ENCODE data around the gene DUSP15. TPM values are rescaled to one million over a fixed set of nuclear protein-coding genes. Genes with fewer than 3 reads are reported as not detected.
"Not testable (repeated sequence)": the region's sequence is repeated elsewhere in the genome, so short reads cannot be mapped to it uniquely, and the experiment has no call there.

Gene DUSP15
- polyA plus RNA-seq, 1 donor (not counting 4 experiments of a cell fraction or from before 2014, with no cell fraction given) = not detected

GRCh38 chr20:31829731-31830130 lies 40.6 kb downstream of the DUSP15 start:
- Histone ChIP-seq H3K4me3 (ENCODE audit: control insufficient read depth in 2 of 3, extremely low read depth in 1 of 3, insufficient read depth in 2 of 3, low read depth in 1 of 3, low read length in 3 of 3) (no peak overlapping the region), H3K4me2 (ENCODE audit: control insufficient read depth, extremely low read depth, insufficient read depth, low read depth, low read length) (no peak overlapping the region), H2AFZ (ENCODE audit: control insufficient read depth, low read length) (no peak overlapping the region), H3K27ac (ENCODE audit: control insufficient read depth, insufficient read depth, low read length) (no peak overlapping the region), H3K9ac (ENCODE audit: control insufficient read depth, extremely low read depth, insufficient read depth, low read length) (no peak overlapping the region), H3K27me3 (ENCODE audit: control insufficient read depth, extremely low read depth, insufficient read depth, low read length) (peaks cover 9% of the 10 kb centered on the region), H3K36me3 (ENCODE audit: control insufficient read depth in 2 of 2, extremely low read depth in 1 of 2, insufficient read depth in 2 of 2, low read length in 2 of 2) (no peaks in the 10 kb centered on the region), H3K9me3 (ENCODE audit: control insufficient read depth, low read depth, low read length) (no peaks in the 10 kb centered on the region), H3K79me2 (ENCODE audit: control insufficient read depth, insufficient read depth, low read length) (no peaks in the 10 kb centered on the region), H3K9me1 (ENCODE audit: control insufficient read depth, extremely low read depth, insufficient read depth, low read length) (no peaks in the 10 kb centered on the region), H3K4me1 (ENCODE audit: control insufficient read depth, extremely low read depth, insufficient read depth, low read length) (no peaks in the 10 kb centered on the region), H4K20me1 (ENCODE audit: control insufficient read depth, extremely low read depth, insufficient read depth, low read length) (no peaks in the 10 kb centered on the region)
- DNase-seq (ENCODE audit: low read depth, low spot score) (no peak), FAIRE-seq (no peak)
- TF ChIP-seq CTCF (optimal IDR thresholded peaks at IDR 0.05 in 1 of 3, IDR thresholded peaks at IDR 0.05 in 1 of 3, conservative IDR thresholded peaks at IDR 0.05 in 1 of 3; ENCODE audit: extremely low read depth in 1 of 3, insufficient read depth in 2 of 3, low read length in 3 of 3) (no peak), EZH2 (IDR thresholded peaks at IDR 0.05; ENCODE audit: low read length) (no peak)
- dilution Hi-C loops (cut with MboI; ENCODE audit: extremely low pct_ligation_motif_present, low sequenced_read_pairs) = no loop called here

GRCh38 chr20:31828016-31828415 lies 42.3 kb downstream of the DUSP15 start:
- H3K79me2 ChIP-seq (ENCODE audit: control insufficient read depth, insufficient read depth, low read length); H3K9ac ChIP-seq (ENCODE audit: control insufficient read depth, extremely low read depth, insufficient read depth, low read length); H3K9me3 ChIP-seq (ENCODE audit: control insufficient read depth, low read depth, low read length); DNase-seq (ENCODE audit: low read depth, low spot score); H3K27me3 ChIP-seq (ENCODE audit: control insufficient read depth, extremely low read depth, insufficient read depth, low read length); H3K4me1 ChIP-seq (ENCODE audit: control insufficient read depth, extremely low read depth, insufficient read depth, low read length); H4K20me1 ChIP-seq (ENCODE audit: control insufficient read depth, extremely low read depth, insufficient read depth, low read length); H3K4me3 ChIP-seq (ENCODE audit: control insufficient read depth in 2 of 3, extremely low read depth in 1 of 3, insufficient read depth in 2 of 3, low read depth in 1 of 3, low read length in 3 of 3); H3K9me1 ChIP-seq (ENCODE audit: control insufficient read depth, extremely low read depth, insufficient read depth, low read length); H3K27ac ChIP-seq (ENCODE audit: control insufficient read depth, insufficient read depth, low read length); dilution Hi-C loops (cut with MboI; ENCODE audit: extremely low pct_ligation_motif_present, low sequenced_read_pairs); H3K36me3 ChIP-seq (ENCODE audit: control insufficient read depth in 2 of 2, extremely low read depth in 1 of 2, insufficient read depth in 2 of 2, low read length in 2 of 2); H3K4me2 ChIP-seq (ENCODE audit: control insufficient read depth, extremely low read depth, insufficient read depth, low read depth, low read length); FAIRE-seq; H2AFZ ChIP-seq (ENCODE audit: control insufficient read depth, low read length): not testable (repeated sequence)

- Histone ChIP-seq H3K27ac (ENCODE audit: control insufficient read depth, insufficient read depth, low read length) (no peak overlapping the region), H3K9me3 (ENCODE audit: control insufficient read depth, low read depth, low read length) (no peaks in the 10 kb centered on the region), H3K4me2 (ENCODE audit: control insufficient read depth, extremely low read depth, insufficient read depth, low read depth, low read length) (no peak overlapping the region), H3K4me3 (ENCODE audit: control insufficient read depth in 2 of 3, extremely low read depth in 1 of 3, insufficient read depth in 2 of 3, low read depth in 1 of 3, low read length in 3 of 3) (no peak overlapping the region), H3K4me1 (ENCODE audit: control insufficient read depth, extremely low read depth, insufficient read depth, low read length) (no peaks in the 10 kb centered on the region), H3K9ac (ENCODE audit: control insufficient read depth, extremely low read depth, insufficient read depth, low read length) (no peak overlapping the region), H2AFZ (ENCODE audit: control insufficient read depth, low read length) (no peak overlapping the region), H3K36me3 (ENCODE audit: control insufficient read depth in 2 of 2, extremely low read depth in 1 of 2, insufficient read depth in 2 of 2, low read length in 2 of 2) (no peaks in the 10 kb centered on the region), H4K20me1 (ENCODE audit: control insufficient read depth, extremely low read depth, insufficient read depth, low read length) (no peaks in the 10 kb centered on the region), H3K79me2 (ENCODE audit: control insufficient read depth, insufficient read depth, low read length) (no peaks in the 10 kb centered on the region), H3K27me3 (ENCODE audit: control insufficient read depth, extremely low read depth, insufficient read depth, low read length) (no peaks in the 10 kb centered on the region), H3K9me1 (ENCODE audit: control insufficient read depth, extremely low read depth, insufficient read depth, low read length) (no peaks in the 10 kb centered on the region)
- dilution Hi-C loops (cut with MboI; ENCODE audit: extremely low pct_ligation_motif_present, low sequenced_read_pairs) = no loop called here
- FAIRE-seq = no peak
- TF ChIP-seq CTCF (optimal IDR thresholded peaks at IDR 0.05 in 1 of 3, IDR thresholded peaks at IDR 0.05 in 1 of 3, conservative IDR thresholded peaks at IDR 0.05 in 1 of 3; ENCODE audit: extremely low read depth in 1 of 3, insufficient read depth in 2 of 3, low read length in 3 of 3) = no peak
- no peak for TF ChIP-seq EZH2 (IDR thresholded peaks at IDR 0.05; ENCODE audit: low read length)
- no peak for DNase-seq (ENCODE audit: low read depth, low spot score)
Measured at GRCh38 chr20:31827059-31827458, 43.3 kb downstream of the DUSP15 start.

Measured in keratinocyte (primary cell).